ENCODE data around the gene CRYZL1. TPM values are rescaled to one million over a fixed set of nuclear protein-coding genes. Genes with fewer than 3 reads are reported as not detected.

CRYZL1 gene
- total RNA-seq, 1 experiment from 2014 or later: 13.5 TPM

DNA sequence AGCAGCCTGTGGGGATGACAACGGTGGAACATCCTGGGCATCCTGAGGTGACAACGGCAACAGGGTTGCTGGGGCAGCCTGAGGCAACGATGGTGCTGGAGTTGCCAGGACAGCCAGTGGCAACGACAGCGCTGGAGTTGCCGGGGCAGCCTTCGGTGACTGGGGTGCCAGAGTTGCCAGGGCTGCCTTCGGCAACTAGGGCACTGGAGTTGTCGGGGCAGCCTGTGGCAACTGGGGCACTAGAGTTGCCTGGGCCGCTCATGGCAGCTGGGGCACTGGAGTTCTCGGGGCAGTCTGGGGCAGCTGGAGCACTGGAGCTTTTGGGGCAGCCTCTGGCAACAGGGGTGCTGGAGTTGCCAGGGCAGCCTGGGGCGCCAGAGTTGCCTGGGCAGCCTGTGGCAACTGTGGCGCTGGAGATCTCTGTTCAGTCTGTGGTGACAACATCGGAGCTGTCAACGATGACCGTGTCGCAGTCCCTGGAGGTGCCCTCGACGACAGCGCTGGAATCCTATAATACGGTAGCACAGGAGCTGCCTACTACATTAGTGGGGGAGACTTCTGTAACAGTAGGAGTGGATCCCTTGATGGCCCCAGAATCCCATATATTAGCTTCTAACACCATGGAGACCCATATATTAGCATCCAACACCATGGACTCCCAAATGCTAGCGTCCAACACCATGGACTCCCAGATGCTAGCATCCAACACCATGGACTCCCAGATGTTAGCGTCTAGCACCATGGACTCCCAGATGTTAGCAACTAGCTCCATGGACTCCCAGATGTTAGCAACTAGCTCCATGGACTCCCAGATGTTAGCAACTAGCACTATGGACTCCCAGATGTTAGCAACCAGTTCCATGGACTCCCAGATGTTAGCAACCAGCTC is 90.5 kb downstream of the CRYZL1 start:
- Histone ChIP-seq H2AK5ac (ENCODE audit: insufficient read length, low read length) (no peak overlapping the region), H3K4ac (ENCODE audit: low read depth, low read length) (no peak overlapping the region), H2BK20ac (ENCODE audit: low read depth, low read length, poor library complexity, severe bottlenecking) (no peak overlapping the region), H3K14ac (ENCODE audit: insufficient read depth, low read length) (no peak overlapping the region), H4K8ac (replicated peaks; ENCODE audit: insufficient read length, low read depth, low read length) (no peak overlapping the region), H2BK15ac (ENCODE audit: low read depth, low read length) (no peak overlapping the region), H3K18ac (ENCODE audit: insufficient read length, low read depth, low read length) (no peak overlapping the region), H3K79me2 (ENCODE audit: insufficient read depth, low read length) (peaks cover 42% of the 10 kb centered on the region; the same call in 1 of the 2 replicates), H4K91ac (ENCODE audit: insufficient read length, low read depth, low read length) (no peak overlapping the region), H3K4me1 (ENCODE audit: insufficient read depth, low read length) (no peaks in the 10 kb centered on the region), H4K20me1 (ENCODE audit: control insufficient read depth, insufficient read depth, insufficient read length) (no peaks in the 10 kb centered on the region), H3K27ac (ENCODE audit: insufficient read length, low read depth, low read length) (no peak overlapping the region), H3K27me3 (ENCODE audit: insufficient read depth, low read length) (no peaks in the 10 kb centered on the region), H3K23ac (ENCODE audit: insufficient read length, low read depth, low read length) (no peak overlapping the region), H3K9me3 (ENCODE audit: control insufficient read depth, low read depth, low read length) (no peaks in the 10 kb centered on the region), H3K9ac (ENCODE audit: extremely low read depth, insufficient read length, low read length) (no peak overlapping the region), H2AFZ (ENCODE audit: low read length) (no peak overlapping the region), H3K56ac (ENCODE audit: insufficient read length, low read depth, low read length) (no peak overlapping the region), H2BK120ac (ENCODE audit: low read depth, low read length, poor library complexity, severe bottlenecking) (no peak overlapping the region), H3K23me2 (ENCODE audit: insufficient read length, low read depth, low read length, poor library complexity, severe bottlenecking) (no peaks in the 10 kb centered on the region), H2BK12ac (ENCODE audit: insufficient read length, low read depth, low read length) (no peak overlapping the region), H3K79me1 (ENCODE audit: insufficient read depth, low read depth, low read length, poor library complexity, severe bottlenecking) (peaks cover 13% of the 10 kb centered on the region), H4K5ac (ENCODE audit: insufficient read length, low read depth, low read length) (no peak overlapping the region), H3T11ph (ENCODE audit: low read length) (no peak overlapping the region), H2BK5ac (ENCODE audit: insufficient read length, low read length) (no peak overlapping the region), H3K4me2 (ENCODE audit: insufficient read depth, insufficient read length, low read length) (no peak overlapping the region)
- no peak for DNase-seq
- peaks cover 4 to 5% of the 10 kb centered on the region in 2 experiments; a peak in 2 of 4 replicates for H3K4me1 Mint-ChIP-seq
- peaks cover 71 to 95% (median 90%) of the 10 kb centered on the region in 3 experiments for H3K36me3 Mint-ChIP-seq (ENCODE audit: insufficient read depth in 1 of 3, low read depth in 3 of 3)
- no CpG with 5 or more reads among the region's 23 CpGs for WGBS (ENCODE audit: extremely low coverage, insufficient read length, low lambda C conversion rate)
- H3K4me3 Mint-ChIP-seq: no peak overlapping the region
- TF ChIP-seq, protein P1, sequence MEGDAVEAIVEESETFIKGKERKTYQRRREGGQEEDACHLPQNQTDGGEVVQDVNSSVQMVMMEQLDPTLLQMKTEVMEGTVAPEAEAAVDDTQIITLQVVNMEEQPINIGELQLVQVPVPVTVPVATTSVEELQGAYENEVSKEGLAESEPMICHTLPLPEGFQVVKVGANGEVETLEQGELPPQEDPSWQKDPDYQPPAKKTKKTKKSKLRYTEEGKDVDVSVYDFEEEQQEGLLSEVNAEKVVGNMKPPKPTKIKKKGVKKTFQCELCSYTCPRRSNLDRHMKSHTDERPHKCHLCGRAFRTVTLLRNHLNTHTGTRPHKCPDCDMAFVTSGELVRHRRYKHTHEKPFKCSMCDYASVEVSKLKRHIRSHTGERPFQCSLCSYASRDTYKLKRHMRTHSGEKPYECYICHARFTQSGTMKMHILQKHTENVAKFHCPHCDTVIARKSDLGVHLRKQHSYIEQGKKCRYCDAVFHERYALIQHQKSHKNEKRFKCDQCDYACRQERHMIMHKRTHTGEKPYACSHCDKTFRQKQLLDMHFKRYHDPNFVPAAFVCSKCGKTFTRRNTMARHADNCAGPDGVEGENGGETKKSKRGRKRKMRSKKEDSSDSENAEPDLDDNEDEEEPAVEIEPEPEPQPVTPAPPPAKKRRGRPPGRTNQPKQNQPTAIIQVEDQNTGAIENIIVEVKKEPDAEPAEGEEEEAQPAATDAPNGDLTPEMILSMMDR (conservative IDR thresholded peaks at IDR 0.05): no peak
- no peaks in the 10 kb centered on the region for H3K9me3 Mint-ChIP-seq
- H3K27ac Mint-ChIP-seq: no peak overlapping the region
- no peaks in the 10 kb centered on the region for H3K27me3 Mint-ChIP-seq (ENCODE audit: low read depth)
